Nephron (organoid): ENCODE data around the gene LACRT.

ENCODE experiments used
- H3K27ac Mint-ChIP-seq, 3 experiments: 2 replicates each; pipeline ENCODE4 v1.8.0; 2020; ENCODE audit warnings: mixed read lengths in 3 of 3, mild to moderate bottlenecking in 2 of 3, moderate library complexity in 1 of 3
- H3K27me3 Mint-ChIP-seq: 2 replicates; pipeline ENCODE4 v1.8.0; 2021; ENCODE audit warnings: low read depth, mild to moderate bottlenecking, moderate library complexity, mixed read lengths
- H3K36me3 Mint-ChIP-seq: 2 replicates; pipeline ENCODE4 v1.8.0; 2020; ENCODE audit warnings: low read depth, mixed read lengths
- H3K4me1 Mint-ChIP-seq: 2 replicates; pipeline ENCODE4 v1.8.0; 2020; ENCODE audit warnings: mixed read lengths
- H3K4me3 Mint-ChIP-seq, 3 experiments: 2 replicates each; pipeline ENCODE4 v1.8.0; 2020; ENCODE audit warnings: mild to moderate bottlenecking in 3 of 3, mixed read lengths in 3 of 3, moderate library complexity in 2 of 3
- H3K9me3 Mint-ChIP-seq: 2 replicates; pipeline ENCODE4 v1.8.0; 2020; ENCODE audit warnings: mixed read lengths
- CTCF ChIP-seq, 3 experiments: fragments of 200-600 bp; sonication (generic); IDR thresholded peaks; one replicate each; pipeline ENCODE4 v1.5.0; 2021; ENCODE audit warnings: antibody characterized with exemption in 3 of 3; ENCODE audit not compliant: unreplicated experiment in 3 of 3

Gene LACRT

GRCh38 chr12:54595471-54595870 is 39.2 kb downstream of the LACRT start:
- peaks cover 14% of the 10 kb centered on the region for H3K4me1 Mint-ChIP-seq
- H3K27ac Mint-ChIP-seq, result no peak overlapping the region
- no peak for TF ChIP-seq CTCF (IDR thresholded peaks at IDR 0.05; ENCODE audit: unreplicated experiment in 3 of 3)
- H3K4me3 Mint-ChIP-seq, result no peak overlapping the region
- no peaks in the 10 kb centered on the region for H3K9me3 Mint-ChIP-seq
- no peaks in the 10 kb centered on the region for H3K36me3 Mint-ChIP-seq
- peaks cover 16% of the 10 kb centered on the region for H3K27me3 Mint-ChIP-seq

DNA sequence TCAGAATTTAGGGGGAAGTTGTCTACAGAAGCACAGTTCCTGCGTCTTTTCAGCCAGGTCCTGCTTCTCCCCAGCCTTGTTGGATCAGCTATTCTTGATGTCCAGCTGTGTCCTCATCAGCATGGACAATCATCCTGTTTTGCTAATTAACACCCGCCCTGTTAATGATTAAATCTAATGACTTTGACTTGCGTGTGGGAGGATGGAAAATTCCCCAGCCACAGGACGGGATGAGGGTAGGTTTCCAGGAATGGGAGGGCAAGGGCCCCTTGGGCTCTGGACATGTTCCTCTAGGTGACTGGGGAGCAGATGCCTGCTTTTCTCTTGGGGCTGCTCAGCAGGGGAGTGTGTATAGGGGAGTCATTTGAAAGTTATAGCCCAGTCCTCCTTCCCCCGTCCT is 41.0 kb downstream of the LACRT start:
- peaks cover 32% of the 10 kb centered on the region for H3K4me1 Mint-ChIP-seq
- no peak overlapping the region for H3K4me3 Mint-ChIP-seq
- no peak for TF ChIP-seq CTCF (IDR thresholded peaks at IDR 0.05; ENCODE audit: unreplicated experiment in 3 of 3)
- no peaks in the 10 kb centered on the region for H3K36me3 Mint-ChIP-seq
- no peaks in the 10 kb centered on the region for H3K9me3 Mint-ChIP-seq
- H3K27me3 Mint-ChIP-seq, result peaks cover 30% of the 10 kb centered on the region
- H3K27ac Mint-ChIP-seq, result peak overlapping the region in 1 of 3 experiments; percentile 80

GRCh38 chr12:54593135-54593534 is 41.6 kb downstream of the LACRT start:
- Mint-ChIP-seq H3K9me3 (no peaks in the 10 kb centered on the region), H3K27ac (no peak overlapping the region), H3K4me3 (no peak overlapping the region), H3K27me3 (peaks cover 31% of the 10 kb centered on the region), H3K4me1 (peaks cover 33% of the 10 kb centered on the region), H3K36me3 (no peaks in the 10 kb centered on the region)
- TF ChIP-seq CTCF (IDR thresholded peaks at IDR 0.05; ENCODE audit: unreplicated experiment in 3 of 3), result no peak

DNA sequence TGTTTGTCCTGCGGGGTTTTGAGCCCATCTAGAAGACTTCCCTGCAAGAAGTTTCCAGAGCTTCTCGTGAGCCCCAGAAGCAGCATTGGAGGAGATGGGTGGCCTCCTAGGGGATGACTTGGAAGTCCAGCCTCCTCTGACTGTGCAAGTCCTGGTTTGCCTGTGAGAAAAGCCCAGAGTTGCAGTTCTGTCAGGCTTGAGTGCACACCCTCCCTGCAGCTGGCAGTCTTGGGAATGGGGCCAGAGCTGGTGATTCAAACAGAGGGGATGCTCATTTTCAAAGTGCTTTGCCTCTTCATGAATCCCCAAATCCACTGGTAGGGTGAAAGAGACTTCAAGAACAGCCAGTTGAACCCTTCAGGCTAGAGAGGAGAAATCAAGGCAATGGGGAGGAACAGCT is 42.4 kb downstream of the LACRT start:
- no peaks in the 10 kb centered on the region for H3K9me3 Mint-ChIP-seq
- no peak for TF ChIP-seq CTCF (IDR thresholded peaks at IDR 0.05; ENCODE audit: unreplicated experiment in 3 of 3)
- no peak overlapping the region for H3K27ac Mint-ChIP-seq
- peaks cover 36% of the 10 kb centered on the region for H3K4me1 Mint-ChIP-seq
- H3K4me3 Mint-ChIP-seq, result no peak overlapping the region
- H3K36me3 Mint-ChIP-seq, result no peaks in the 10 kb centered on the region
- H3K27me3 Mint-ChIP-seq, result peaks cover 33% of the 10 kb centered on the region

DNA sequence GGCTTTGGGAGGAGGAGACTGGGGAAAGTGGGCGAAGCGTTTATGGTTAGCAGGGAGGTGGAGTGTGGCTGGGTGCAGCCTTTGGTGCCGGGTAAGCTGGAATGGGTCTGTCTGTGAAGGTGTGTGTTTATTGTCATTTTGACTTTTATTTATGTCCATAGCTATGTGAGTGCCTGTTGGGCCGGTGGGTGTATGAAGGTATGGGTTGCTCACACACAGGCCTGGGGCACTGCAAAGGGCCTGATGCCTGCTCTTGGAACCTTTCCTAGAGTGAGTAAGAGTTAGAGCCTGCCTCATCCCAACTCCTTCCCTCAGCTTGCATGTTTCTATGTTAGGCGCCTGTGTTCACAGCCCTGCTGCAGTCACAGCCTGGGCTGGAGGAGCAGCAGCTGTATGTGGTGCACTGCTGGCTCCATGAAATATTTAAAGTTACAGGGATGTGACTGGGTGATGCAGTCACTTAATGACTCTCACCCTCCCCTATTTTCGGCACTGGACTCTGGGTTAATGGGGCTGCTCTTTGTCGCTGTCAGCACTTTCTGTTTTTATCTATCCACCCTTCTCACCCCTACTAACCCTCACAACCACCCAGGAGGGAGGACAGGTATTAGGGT is 43.6 kb downstream of the LACRT start:
- Mint-ChIP-seq H3K27ac (peak overlapping the region in 2 of 3 experiments; percentile 59 to 73), H3K36me3 (no peaks in the 10 kb centered on the region), H3K4me1 (peaks cover 37% of the 10 kb centered on the region), H3K4me3 (peak overlapping the region; percentile 38 to 68 (median 44)), H3K27me3 (peaks cover 37% of the 10 kb centered on the region), H3K9me3 (no peaks in the 10 kb centered on the region)
- no peak for TF ChIP-seq CTCF (IDR thresholded peaks at IDR 0.05; ENCODE audit: unreplicated experiment in 3 of 3)

GRCh38 chr12:54589964-54590363 is 44.7 kb downstream of the LACRT start:
- H3K4me1 Mint-ChIP-seq, result peaks cover 37% of the 10 kb centered on the region
- H3K27me3 Mint-ChIP-seq, result peaks cover 43% of the 10 kb centered on the region
- no peaks in the 10 kb centered on the region for H3K9me3 Mint-ChIP-seq
- H3K4me3 Mint-ChIP-seq, result peak overlapping the region; percentile 72 to 85 (median 77)
- no peak for TF ChIP-seq CTCF (IDR thresholded peaks at IDR 0.05; ENCODE audit: unreplicated experiment in 3 of 3)
- no peaks in the 10 kb centered on the region for H3K36me3 Mint-ChIP-seq
- peak overlapping the region in 2 of 3 experiments; percentile 2 to 64 for H3K27ac Mint-ChIP-seq
